ENCODE data around the gene PCDHGA1.

The PCDHGA1 gene

DNA sequence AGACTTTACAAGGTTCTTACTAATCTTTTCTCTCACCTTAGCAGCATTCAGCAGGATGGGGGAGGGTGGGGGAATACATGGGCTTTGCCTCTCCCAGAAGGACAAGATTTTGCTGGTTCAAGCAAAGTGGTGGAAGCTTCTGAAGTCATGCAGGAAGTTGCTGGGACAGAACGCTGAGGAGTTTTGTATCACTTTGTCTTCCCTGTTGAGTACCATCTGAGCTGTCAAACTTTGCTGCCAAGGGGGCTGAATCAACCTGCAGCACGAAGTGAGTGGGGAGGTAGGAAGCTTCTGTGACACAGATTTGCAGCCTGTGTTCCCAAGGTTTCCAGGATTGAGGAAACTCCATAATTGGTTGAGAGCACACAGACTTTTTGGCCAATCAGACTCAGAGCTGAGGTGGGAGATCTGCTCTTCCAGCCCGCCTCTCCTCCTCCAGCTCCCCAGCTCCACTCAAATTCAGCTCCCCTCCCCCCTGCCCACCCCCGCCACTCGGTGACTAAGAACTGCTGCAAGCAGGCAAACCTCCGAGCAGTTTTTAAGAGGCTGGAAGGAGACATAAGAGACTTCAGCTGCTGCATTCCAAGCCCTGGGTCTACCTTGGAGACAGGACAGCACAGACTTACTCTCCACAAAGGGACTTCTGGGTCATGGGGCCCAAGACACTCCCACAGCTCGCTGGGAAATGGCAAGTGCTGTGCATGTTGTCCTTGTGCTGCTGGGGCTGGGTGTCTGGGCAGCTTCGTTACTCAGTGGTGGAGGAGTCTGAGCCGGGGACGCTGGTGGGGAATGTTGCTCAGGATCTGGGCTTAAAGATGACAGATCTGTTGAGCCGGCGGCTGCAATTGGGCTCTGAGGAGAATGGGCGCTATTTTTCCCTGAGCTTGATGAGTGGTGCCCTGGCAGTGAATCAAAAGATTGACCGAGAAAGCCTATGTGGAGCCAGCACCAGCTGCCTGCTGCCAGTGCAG lies 158.6 kb downstream of the PCDHGA1 start, which contains the start of gene PCDHGC5:
PCDHGC5 (plus strand) TSS at position 491 of the 971 bp plus-strand sequence; CDS start at position 651, 160 bp downstream.
- TF ChIP-seq, protein P1, sequence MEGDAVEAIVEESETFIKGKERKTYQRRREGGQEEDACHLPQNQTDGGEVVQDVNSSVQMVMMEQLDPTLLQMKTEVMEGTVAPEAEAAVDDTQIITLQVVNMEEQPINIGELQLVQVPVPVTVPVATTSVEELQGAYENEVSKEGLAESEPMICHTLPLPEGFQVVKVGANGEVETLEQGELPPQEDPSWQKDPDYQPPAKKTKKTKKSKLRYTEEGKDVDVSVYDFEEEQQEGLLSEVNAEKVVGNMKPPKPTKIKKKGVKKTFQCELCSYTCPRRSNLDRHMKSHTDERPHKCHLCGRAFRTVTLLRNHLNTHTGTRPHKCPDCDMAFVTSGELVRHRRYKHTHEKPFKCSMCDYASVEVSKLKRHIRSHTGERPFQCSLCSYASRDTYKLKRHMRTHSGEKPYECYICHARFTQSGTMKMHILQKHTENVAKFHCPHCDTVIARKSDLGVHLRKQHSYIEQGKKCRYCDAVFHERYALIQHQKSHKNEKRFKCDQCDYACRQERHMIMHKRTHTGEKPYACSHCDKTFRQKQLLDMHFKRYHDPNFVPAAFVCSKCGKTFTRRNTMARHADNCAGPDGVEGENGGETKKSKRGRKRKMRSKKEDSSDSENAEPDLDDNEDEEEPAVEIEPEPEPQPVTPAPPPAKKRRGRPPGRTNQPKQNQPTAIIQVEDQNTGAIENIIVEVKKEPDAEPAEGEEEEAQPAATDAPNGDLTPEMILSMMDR (conservative IDR thresholded peaks at IDR 0.05; ENCODE audit: low read depth, low read length): no peak
- no peak within 1 kb of the TSS for H3K4me3 ChIP-seq (ENCODE audit: low read depth, low read length)
- DNase-seq (ENCODE audit: low read depth): peak; percentile 53

DNA sequence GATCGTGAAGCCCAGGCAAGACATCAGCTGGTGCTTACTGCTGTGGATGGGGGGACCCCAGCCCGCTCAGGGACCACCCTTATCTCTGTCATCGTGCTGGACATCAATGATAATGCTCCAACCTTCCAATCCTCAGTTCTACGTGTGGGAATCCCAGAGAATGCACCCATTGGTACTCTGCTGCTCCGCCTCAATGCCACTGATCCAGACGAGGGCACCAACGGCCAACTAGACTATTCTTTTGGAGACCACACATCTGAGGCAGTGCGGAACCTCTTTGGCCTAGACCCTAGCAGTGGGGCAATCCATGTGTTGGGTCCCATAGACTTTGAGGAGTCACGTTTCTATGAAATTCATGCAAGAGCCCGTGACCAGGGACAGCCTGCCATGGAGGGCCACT lies 159.5 kb downstream of the PCDHGA1 start:
- TF ChIP-seq, protein P1 (conservative IDR thresholded peaks at IDR 0.05; ENCODE audit: low read depth, low read length): no peak
- H3K4me3 ChIP-seq (ENCODE audit: low read depth, low read length): no peak overlapping the region

DNA sequence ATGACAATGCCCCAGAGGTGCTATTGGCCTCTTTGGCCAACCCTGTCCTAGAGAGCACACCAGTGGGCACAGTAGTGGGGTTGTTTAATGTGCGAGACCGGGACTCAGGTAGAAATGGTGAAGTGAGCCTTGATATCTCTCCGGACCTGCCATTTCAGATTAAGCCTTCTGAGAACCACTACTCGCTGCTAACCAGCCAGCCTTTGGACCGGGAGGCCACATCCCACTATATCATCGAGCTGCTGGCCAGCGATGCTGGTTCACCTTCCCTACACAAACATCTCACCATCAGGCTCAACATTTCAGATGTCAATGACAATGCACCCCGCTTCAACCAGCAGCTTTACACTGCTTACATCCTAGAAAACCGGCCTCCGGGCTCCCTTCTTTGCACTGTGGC lies 160.0 kb downstream of the PCDHGA1 start:
- DNase-seq (ENCODE audit: low read depth): no peak
- H3K4me3 ChIP-seq (ENCODE audit: low read depth, low read length): no peak overlapping the region
- TF ChIP-seq, protein P1 (conservative IDR thresholded peaks at IDR 0.05; ENCODE audit: low read depth, low read length): no peak

More for the DNA sequence above, 159.5 kb downstream of the PCDHGA1 start:
- no peak for DNase-seq (ENCODE audit: low read depth)

DNA sequence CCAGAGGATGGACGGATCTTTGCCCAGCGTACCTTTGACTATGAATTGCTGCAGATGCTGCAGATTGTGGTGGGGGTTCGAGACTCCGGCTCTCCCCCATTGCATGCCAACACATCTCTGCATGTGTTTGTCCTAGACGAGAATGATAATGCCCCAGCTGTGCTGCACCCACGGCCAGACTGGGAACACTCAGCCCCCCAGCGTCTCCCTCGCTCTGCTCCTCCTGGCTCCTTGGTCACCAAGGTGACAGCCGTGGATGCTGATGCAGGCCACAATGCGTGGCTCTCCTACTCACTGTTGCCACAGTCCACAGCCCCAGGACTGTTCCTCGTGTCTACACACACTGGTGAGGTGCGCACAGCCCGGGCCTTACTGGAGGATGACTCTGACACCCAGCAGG lies 160.5 kb downstream of the PCDHGA1 start:
- TF ChIP-seq, protein P1 (conservative IDR thresholded peaks at IDR 0.05; ENCODE audit: low read depth, low read length): no peak
- no peak for DNase-seq (ENCODE audit: low read depth)
- no peak overlapping the region for H3K4me3 ChIP-seq (ENCODE audit: low read depth, low read length)

DNA sequence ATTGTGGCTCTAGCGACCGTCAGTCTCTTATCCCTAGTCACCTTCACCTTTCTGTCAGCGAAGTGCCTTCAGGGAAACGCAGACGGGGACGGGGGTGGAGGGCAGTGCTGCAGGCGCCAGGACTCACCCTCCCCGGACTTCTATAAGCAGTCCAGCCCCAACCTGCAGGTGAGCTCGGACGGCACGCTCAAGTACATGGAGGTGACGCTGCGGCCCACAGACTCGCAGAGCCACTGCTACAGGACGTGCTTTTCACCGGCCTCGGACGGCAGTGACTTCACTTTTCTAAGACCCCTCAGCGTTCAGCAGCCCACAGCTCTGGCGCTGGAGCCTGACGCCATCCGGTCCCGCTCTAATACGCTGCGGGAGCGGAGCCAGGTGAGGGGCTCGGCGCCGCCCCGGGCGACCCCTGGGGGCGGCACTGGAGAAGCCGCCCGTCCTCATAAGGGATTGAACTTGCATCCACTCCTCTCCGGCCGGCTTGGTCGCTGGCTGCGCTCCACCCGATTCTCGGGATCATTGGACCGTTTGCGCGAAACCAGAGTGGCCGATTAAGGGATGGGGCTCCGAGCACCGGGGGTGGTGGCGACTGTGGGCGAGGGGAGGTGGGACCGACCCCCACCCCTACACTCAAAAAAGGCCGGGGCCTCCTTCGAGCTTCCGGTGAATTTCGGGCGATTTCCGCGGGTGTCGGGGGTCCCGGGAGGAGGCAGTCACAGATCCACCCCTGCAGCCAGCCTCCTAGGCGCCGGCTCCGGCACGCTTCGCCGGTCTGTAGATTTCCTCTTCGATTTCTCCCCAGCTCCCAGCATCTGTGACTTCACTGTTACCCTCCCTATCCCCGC lies 161.2 kb downstream of the PCDHGA1 start:
- DNase-seq (ENCODE audit: low read depth): no peak
- no peak overlapping the region for H3K4me3 ChIP-seq (ENCODE audit: low read depth, low read length)
- TF ChIP-seq, protein P1 (conservative IDR thresholded peaks at IDR 0.05; ENCODE audit: low read depth, low read length): no peak

DNA sequence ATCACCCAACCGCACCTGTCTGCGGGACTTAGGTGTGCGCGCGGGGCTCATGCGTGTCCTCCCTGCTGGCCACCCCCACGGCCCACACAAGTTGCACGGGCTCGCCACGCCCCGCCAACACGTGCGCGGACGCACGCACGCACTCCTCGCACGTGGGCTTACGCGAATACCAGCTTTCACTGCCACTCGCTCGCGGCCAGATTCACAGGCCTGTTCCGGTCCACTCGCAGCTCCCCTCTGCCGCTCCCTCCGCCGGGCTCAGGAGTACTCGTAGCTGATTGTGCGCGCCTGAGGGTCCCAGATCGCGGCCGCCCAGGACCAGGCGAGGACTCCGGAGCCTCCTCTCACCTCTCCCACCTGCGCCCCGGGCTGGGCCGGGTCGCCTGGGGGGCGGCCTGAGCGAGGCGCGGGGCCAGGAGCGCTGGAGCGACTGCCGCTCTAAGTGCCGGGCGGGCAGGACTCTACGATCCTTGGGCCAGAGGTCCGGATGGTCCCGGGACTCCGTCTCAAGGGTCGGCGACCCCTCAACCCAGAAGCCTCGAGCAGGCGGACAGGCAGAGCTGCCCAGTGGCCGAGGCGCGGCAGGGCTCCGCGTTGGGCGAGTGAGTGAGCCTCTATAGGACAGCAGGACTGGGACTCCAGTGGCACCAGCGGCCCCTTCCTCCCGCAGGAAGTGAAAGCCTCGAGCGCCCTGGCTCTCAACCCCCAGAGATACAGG lies 162.0 kb downstream of the PCDHGA1 start:
- H3K4me3 ChIP-seq (ENCODE audit: low read depth, low read length): no peak overlapping the region
- DNase-seq (ENCODE audit: low read depth): no peak
- TF ChIP-seq, protein P1 (conservative IDR thresholded peaks at IDR 0.05; ENCODE audit: low read depth, low read length): no peak
